Nephron progenitor cell (in vitro differentiated cells): ENCODE results near the gene DPH5.
A peak's percentile ranks its signal among the peaks of the same experiment; 100 is the strongest.

Experiments used
- DNase-seq: peaks from one replicate; pipeline ENCODE4 v3.0.0; 2021
- H3K27ac Mint-ChIP-seq: 2 replicates; pipeline ENCODE4 v1.8.0; 2021; ENCODE audit warnings: mild to moderate bottlenecking, moderate library complexity, mixed read lengths
- H3K27me3 Mint-ChIP-seq: 2 replicates; pipeline ENCODE4 v1.8.0; 2021; ENCODE audit warnings: mild to moderate bottlenecking, low read depth, mixed read lengths; ENCODE audit not compliant: poor library complexity
- H3K36me3 Mint-ChIP-seq: 2 replicates; pipeline ENCODE4 v1.8.0; 2021; ENCODE audit warnings: low read depth, mixed read lengths
- H3K4me1 Mint-ChIP-seq: 2 replicates; pipeline ENCODE4 v1.8.0; 2021; ENCODE audit warnings: mixed read lengths
- H3K4me3 Mint-ChIP-seq: 2 replicates; pipeline ENCODE4 v1.8.0; 2021; ENCODE audit warnings: mild to moderate bottlenecking, moderate library complexity, mixed read lengths
- H3K9me3 Mint-ChIP-seq: 2 replicates; pipeline ENCODE4 v1.8.0; 2021; ENCODE audit warnings: mild to moderate bottlenecking, moderate library complexity, mixed read lengths
- CTCF ChIP-seq: fragments of 200-600 bp; sonication (generic); IDR thresholded peaks from 2 replicates; pipeline ENCODE4 v1.5.0; 2021; ENCODE audit warnings: antibody characterized with exemption

DPH5 gene

GRCh38 chr1:101028466-101028865, 2.9 kb upstream of the DPH5 start:
- Mint-ChIP-seq H3K36me3 (peaks cover 31% of the 10 kb centered on the region), H3K9me3 (peaks cover 5% of the 10 kb centered on the region), H3K27me3 (peaks cover 4% of the 10 kb centered on the region), H3K4me1 (peaks cover 30% of the 10 kb centered on the region), H3K27ac (no peak overlapping the region), H3K4me3 (no peak overlapping the region)
- no peak for TF ChIP-seq CTCF
- DNase-seq, result no peak

GRCh38 chr1:101027194-101027772, 1.7 kb upstream of the DPH5 start:
- peaks cover 30% of the 10 kb centered on the region for H3K4me1 Mint-ChIP-seq
- no peak for DNase-seq
- no peak for TF ChIP-seq CTCF
- peaks cover 5% of the 10 kb centered on the region for H3K9me3 Mint-ChIP-seq
- H3K27ac Mint-ChIP-seq, result no peak overlapping the region
- peak overlapping the region; percentile 37 for H3K4me3 Mint-ChIP-seq
- H3K27me3 Mint-ChIP-seq, result peaks cover 4% of the 10 kb centered on the region
- peaks cover 30% of the 10 kb centered on the region for H3K36me3 Mint-ChIP-seq

GRCh38 chr1:101026430-101026788, 825 bp upstream of the DPH5 start:
- Mint-ChIP-seq H3K4me3 (peak overlapping the region; percentile 99), H3K4me1 (peaks cover 30% of the 10 kb centered on the region), H3K27me3 (peaks cover 4% of the 10 kb centered on the region), H3K36me3 (peaks cover 32% of the 10 kb centered on the region), H3K9me3 (peaks cover 5% of the 10 kb centered on the region), H3K27ac (peak overlapping the region; percentile 97)
- TF ChIP-seq CTCF, result no peak
- no peak for DNase-seq

- Mint-ChIP-seq H3K27me3 (peaks cover 4% of the 10 kb centered on the region), H3K4me3 (peak overlapping the region; percentile 99), H3K27ac (peak overlapping the region; percentile 97), H3K9me3 (no peaks in the 10 kb centered on the region), H3K36me3 (peaks cover 36% of the 10 kb centered on the region), H3K4me1 (peaks cover 30% of the 10 kb centered on the region)
- TF ChIP-seq CTCF, result no peak
- peak; percentile 8 for DNase-seq
Measured at GRCh38 chr1:101025283-101025656, 314 bp downstream of the DPH5 start.

DNA sequence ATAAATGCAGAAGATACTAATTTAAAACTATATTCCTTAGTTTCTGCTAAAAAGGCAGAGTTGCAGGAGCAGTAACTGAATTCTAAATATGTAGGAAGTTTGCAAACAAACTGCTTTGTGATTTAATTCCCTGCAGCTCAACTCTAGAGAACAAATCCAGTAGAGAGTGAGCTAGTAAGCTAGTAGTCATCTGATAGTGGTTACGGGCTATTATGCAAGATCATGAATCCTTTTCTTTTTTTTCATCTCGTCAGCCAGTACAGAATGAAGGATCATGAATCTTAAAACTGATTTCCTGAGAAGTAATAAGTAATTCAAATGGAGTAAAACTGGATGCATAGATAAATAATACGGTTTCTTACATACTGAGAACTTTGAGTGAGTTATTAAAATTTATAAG, 3.3 kb downstream of the DPH5 start:
- Mint-ChIP-seq H3K4me1 (peaks cover 22% of the 10 kb centered on the region), H3K36me3 (peaks cover 45% of the 10 kb centered on the region), H3K9me3 (no peaks in the 10 kb centered on the region), H3K27me3 (peaks cover 4% of the 10 kb centered on the region), H3K27ac (no peak overlapping the region), H3K4me3 (no peak overlapping the region)
- TF ChIP-seq CTCF, result no peak
- no peak for DNase-seq

DNA sequence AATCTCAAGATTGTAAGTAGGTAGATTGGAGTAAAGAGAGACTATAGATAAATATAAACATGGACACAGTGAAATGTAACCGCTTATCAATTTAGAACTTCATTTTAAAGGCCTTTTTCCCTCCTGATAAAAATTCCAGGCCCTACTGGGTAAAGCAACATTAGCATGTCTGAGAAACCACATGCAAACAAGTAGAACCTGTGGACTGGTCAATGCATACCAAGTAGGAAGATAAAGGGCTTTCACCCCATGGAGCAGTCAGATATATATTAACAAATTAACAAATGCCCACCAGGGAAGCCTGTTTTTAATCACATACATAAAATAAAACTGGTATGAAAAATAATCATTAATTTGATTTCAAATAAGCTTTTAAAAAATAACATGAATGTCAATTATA, 8.1 kb downstream of the DPH5 start:
- H3K27me3 Mint-ChIP-seq, result no peaks in the 10 kb centered on the region
- no peak overlapping the region for H3K4me3 Mint-ChIP-seq
- no peak for TF ChIP-seq CTCF
- H3K27ac Mint-ChIP-seq, result no peak overlapping the region
- no peaks in the 10 kb centered on the region for H3K4me1 Mint-ChIP-seq
- no peak for DNase-seq
- no peaks in the 10 kb centered on the region for H3K9me3 Mint-ChIP-seq
- peaks cover 69% of the 10 kb centered on the region for H3K36me3 Mint-ChIP-seq
